K562 (cell line): ENCODE measurements around the gene GPR55. TPM values are rescaled to one million over a fixed set of nuclear protein-coding genes. Genes with fewer than 3 reads are reported as not detected.
"Not testable (repeated sequence)": the region's sequence is repeated elsewhere in the genome, so short reads cannot be mapped to it uniquely, and the experiment has no call there.

Source experiments
- ATAC-seq: fragments of 200-7000 bp; cut with Tn5 transposase; 3 replicates; pipeline ENCODE4 v1.9.1; 2020; ENCODE audit warnings: moderate library complexity
- BruUV-seq: library from RNA; stranded (reverse); fragments of 400-500 nt; replicated peaks from 2 replicates; lab custom pipeline; 2021; lab: Mats Ljungman, UMichigan
- CTCF ChIA-PET: fragments of 300-600 bp; formaldehyde crosslinking; extraction: SDS; loops from one replicate; lab custom pipeline; 2021; ENCODE audit warnings: low intra/inter-chr PET ratio; lab: Yijun Ruan, JAX
- POLR2A ChIA-PET: fragments of 300-600, 350-650 bp; sonication (Branson Sonifier 250); formaldehyde crosslinking; extraction: SDS; loops from one replicate; lab custom pipeline; 2021; ENCODE audit warnings: antibody characterized with exemption, inconsistent platforms; lab: Yijun Ruan, JAX
- DNase-seq, 4 experiments: peaks; one replicate each; pipeline versions ENCODE4 v3.0.0 to v3.0.0-alpha.2; 2011 to 2018; ENCODE audit warnings: low spot score in 3 of 4, mixed read lengths in 3 of 4; ENCODE audit errors: extremely low read depth in 1 of 4
- FAIRE-seq: peaks from 2 replicates; lab custom pipeline; 2011; peaks lifted over from hg19 to GRCh38; lab: Jason Lieb, UNC
- H2AFZ ChIP-seq: 2 replicates; pipeline ENCODE4 v1.6.0; 2011; ENCODE audit warnings: low read depth, low read length, control low read depth, inconsistent platforms
- H3K27ac ChIP-seq: fragments of 200-600 bp; 3 replicates; pipeline ENCODE4 v1.8.0; 2011; ENCODE audit warnings: low read depth, mild to moderate bottlenecking, control low read depth, inconsistent platforms, low read length, moderate library complexity, mixed read lengths; ENCODE audit errors: extremely low read depth
- H3K27me3 ChIP-seq, 2 experiments: fragments of 300-600 bp in 1 of 2; 2 replicates in 1 of 2; 3 replicates in 1 of 2; pipeline versions ENCODE4 v1.6.0 to v1.8.0; 2011; ENCODE audit warnings: inconsistent platforms in 2 of 2, low read length in 2 of 2, mild to moderate bottlenecking in 1 of 2, mixed read lengths in 1 of 2, moderate library complexity in 1 of 2; ENCODE audit not compliant: control insufficient read depth in 2 of 2, insufficient read depth in 2 of 2
- H3K36me3 ChIP-seq: fragments of 300-600 bp; 3 replicates; pipeline ENCODE4 v1.8.0; 2011; ENCODE audit warnings: mild to moderate bottlenecking, low read length, inconsistent platforms; ENCODE audit not compliant: control insufficient read depth, insufficient read depth
- H3K4me1 ChIP-seq, 2 experiments: fragments of 200-600 bp in 1 of 2; replicated peaks in 1 of 2; 2 replicates in 1 of 2; 3 replicates in 1 of 2; pipeline versions ENCODE4 v1.5.1 to v1.8.0; 2011; ENCODE audit warnings: inconsistent platforms in 2 of 2, low read length in 2 of 2, mild to moderate bottlenecking in 1 of 2, mixed read lengths in 1 of 2, moderate library complexity in 1 of 2; ENCODE audit not compliant: control insufficient read depth in 2 of 2, insufficient read depth in 2 of 2
- H3K4me2 ChIP-seq: 2 replicates; pipeline ENCODE4 v1.6.1; 2011; ENCODE audit warnings: low read length, control low read depth, inconsistent platforms, mixed read lengths; ENCODE audit not compliant: insufficient read depth
- H3K4me3 ChIP-seq: fragments of 200-600 bp; sonication (generic), shearing (Covaris generic); 2 replicates; pipeline ENCODE4 v1.5.1; 2016; ENCODE audit warnings: control low read depth, inconsistent platforms
- H3K79me2 ChIP-seq: fragments of 200-600 bp; 3 replicates; pipeline ENCODE4 v1.8.0; 2011; ENCODE audit warnings: low read length, inconsistent platforms; ENCODE audit not compliant: control insufficient read depth, insufficient read depth
- H3K9ac ChIP-seq, 2 experiments: 2 replicates each; pipeline versions ENCODE4 v1.6.0 to v1.6.1; 2011; ENCODE audit warnings: low read depth in 2 of 2, low read length in 2 of 2, control low read depth in 1 of 2, inconsistent platforms in 1 of 2, mild to moderate bottlenecking in 1 of 2, mixed read lengths in 1 of 2; ENCODE audit not compliant: insufficient read depth in 1 of 2
- H3K9me1 ChIP-seq: one replicate; pipeline ENCODE4 v1.6.0; 2011; ENCODE audit warnings: inconsistent platforms, mild to moderate bottlenecking, low read length, moderate library complexity; ENCODE audit not compliant: control insufficient read depth, insufficient read depth
- H3K9me3 ChIP-seq: replicated peaks from 2 replicates; pipeline ENCODE4 v1.5.1; 2011; ENCODE audit warnings: low read depth, low read length, inconsistent platforms; ENCODE audit not compliant: control insufficient read depth, insufficient read depth
- H4K20me1 ChIP-seq: replicated peaks from 2 replicates; pipeline ENCODE4 v1.6.1; 2011; ENCODE audit warnings: low read length, inconsistent platforms, mixed read lengths; ENCODE audit not compliant: control insufficient read depth, insufficient read depth
- HMGN3 ChIP-seq: IDR thresholded peaks from 2 replicates; pipeline ENCODE4 v1.6.1; 2011; ENCODE audit warnings: borderline replicate concordance, low read depth, mild to moderate bottlenecking, mixed read lengths, low read length; ENCODE audit not compliant: insufficient read length; ENCODE audit errors: extremely low read depth
- whole genome bisulfite sequencing: fragments of 100-300 bp; shearing (Covaris generic); methylation state at CpG from one replicate; pipeline ENCODE4 v1.1.6; 2016; ENCODE audit warnings: low coverage, mixed read lengths; ENCODE audit not compliant: insufficient coverage; ENCODE audit errors: missing lambda C conversion rate; 5-methylcytosine and 5-hydroxymethylcytosine counted together
- in situ Hi-C: fragments of 300-500 bp; cut with MboI; formaldehyde crosslinking; loops from 4 replicates; pipeline ENCODE4 v1.15.0; 2018; ENCODE audit warnings: inconsistent platforms, mixed read lengths
- intact Hi-C: fragments of 100-400 bp; cut with micrococcal nuclease; formaldehyde crosslinking; loops from 2 replicates; pipeline ENCODE4 v1.14.2; 2022
- polyA plus RNA-seq, 8 experiments: library from polyadenylated mRNA; depleted of rRNA in 4 of 8; stranded (reverse) in 5 of 8; unstranded in 3 of 8; fragments of >200 nt; fragmentation: Nextera tagmentation in 2 of 8; fragmentation: Illumina TruSeq in 1 of 8; extraction: Ambion mirVana in 2 of 8; extraction: Trizol in 1 of 8; gene quantifications; 2 replicates each; pipeline versions ENCODE4 v1.2.1 to v1.2.3, GENCODE V29; 2011 to 2014; ENCODE audit warnings: inconsistent platforms in 1 of 8, missing spikeins in 1 of 8
- total RNA-seq, 7 experiments: library from RNA; depleted of rRNA in 6 of 7; stranded (reverse); fragments of >200 nt in 6 of 7; fragmentation: Illumina TruSeq in 2 of 7; extraction: Trizol in 2 of 7; gene quantifications; 2 replicates each; pipeline versions ENCODE4 v1.2.1 to v1.2.3, GENCODE V29; 2011 to 2021; ENCODE audit warnings: low replicate concordance in 1 of 7
- TF ChIP-seq, protein P1 (sequence below): fragments of 450-650 bp; IDR thresholded peaks from 2 replicates; pipeline ENCODE4 v1.6.1; 2016; ENCODE audit warnings: low read depth

The GPR55 gene
- total and polyA plus RNA-seq, 9 of the 15 experiments (the other 6 are each of a cell fraction or from before 2014, with no cell fraction given), result 0.11 to 0.49 (median 0.27) TPM

DNA sequence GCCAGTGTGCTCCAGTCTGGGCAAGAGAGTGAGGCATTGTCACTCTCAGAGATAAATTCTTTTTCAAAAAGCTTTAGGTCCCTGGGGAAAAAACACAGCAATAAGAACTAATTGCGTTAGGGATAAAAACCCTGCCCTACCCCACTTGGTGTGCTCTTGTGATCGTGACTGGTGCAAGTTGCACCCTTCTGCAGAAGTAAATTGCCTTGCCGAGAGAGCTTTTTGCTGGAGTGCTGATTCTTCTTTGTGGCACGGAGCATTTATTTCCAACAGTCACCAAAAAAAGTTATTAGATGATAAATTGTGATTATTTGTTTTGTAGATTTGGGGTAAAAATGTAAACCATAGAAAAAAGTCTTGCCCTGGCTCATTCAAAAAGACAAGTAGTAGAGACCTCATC is 12.3 kb upstream of the GPR55 start (continued):
- TF ChIP-seq, protein P1, sequence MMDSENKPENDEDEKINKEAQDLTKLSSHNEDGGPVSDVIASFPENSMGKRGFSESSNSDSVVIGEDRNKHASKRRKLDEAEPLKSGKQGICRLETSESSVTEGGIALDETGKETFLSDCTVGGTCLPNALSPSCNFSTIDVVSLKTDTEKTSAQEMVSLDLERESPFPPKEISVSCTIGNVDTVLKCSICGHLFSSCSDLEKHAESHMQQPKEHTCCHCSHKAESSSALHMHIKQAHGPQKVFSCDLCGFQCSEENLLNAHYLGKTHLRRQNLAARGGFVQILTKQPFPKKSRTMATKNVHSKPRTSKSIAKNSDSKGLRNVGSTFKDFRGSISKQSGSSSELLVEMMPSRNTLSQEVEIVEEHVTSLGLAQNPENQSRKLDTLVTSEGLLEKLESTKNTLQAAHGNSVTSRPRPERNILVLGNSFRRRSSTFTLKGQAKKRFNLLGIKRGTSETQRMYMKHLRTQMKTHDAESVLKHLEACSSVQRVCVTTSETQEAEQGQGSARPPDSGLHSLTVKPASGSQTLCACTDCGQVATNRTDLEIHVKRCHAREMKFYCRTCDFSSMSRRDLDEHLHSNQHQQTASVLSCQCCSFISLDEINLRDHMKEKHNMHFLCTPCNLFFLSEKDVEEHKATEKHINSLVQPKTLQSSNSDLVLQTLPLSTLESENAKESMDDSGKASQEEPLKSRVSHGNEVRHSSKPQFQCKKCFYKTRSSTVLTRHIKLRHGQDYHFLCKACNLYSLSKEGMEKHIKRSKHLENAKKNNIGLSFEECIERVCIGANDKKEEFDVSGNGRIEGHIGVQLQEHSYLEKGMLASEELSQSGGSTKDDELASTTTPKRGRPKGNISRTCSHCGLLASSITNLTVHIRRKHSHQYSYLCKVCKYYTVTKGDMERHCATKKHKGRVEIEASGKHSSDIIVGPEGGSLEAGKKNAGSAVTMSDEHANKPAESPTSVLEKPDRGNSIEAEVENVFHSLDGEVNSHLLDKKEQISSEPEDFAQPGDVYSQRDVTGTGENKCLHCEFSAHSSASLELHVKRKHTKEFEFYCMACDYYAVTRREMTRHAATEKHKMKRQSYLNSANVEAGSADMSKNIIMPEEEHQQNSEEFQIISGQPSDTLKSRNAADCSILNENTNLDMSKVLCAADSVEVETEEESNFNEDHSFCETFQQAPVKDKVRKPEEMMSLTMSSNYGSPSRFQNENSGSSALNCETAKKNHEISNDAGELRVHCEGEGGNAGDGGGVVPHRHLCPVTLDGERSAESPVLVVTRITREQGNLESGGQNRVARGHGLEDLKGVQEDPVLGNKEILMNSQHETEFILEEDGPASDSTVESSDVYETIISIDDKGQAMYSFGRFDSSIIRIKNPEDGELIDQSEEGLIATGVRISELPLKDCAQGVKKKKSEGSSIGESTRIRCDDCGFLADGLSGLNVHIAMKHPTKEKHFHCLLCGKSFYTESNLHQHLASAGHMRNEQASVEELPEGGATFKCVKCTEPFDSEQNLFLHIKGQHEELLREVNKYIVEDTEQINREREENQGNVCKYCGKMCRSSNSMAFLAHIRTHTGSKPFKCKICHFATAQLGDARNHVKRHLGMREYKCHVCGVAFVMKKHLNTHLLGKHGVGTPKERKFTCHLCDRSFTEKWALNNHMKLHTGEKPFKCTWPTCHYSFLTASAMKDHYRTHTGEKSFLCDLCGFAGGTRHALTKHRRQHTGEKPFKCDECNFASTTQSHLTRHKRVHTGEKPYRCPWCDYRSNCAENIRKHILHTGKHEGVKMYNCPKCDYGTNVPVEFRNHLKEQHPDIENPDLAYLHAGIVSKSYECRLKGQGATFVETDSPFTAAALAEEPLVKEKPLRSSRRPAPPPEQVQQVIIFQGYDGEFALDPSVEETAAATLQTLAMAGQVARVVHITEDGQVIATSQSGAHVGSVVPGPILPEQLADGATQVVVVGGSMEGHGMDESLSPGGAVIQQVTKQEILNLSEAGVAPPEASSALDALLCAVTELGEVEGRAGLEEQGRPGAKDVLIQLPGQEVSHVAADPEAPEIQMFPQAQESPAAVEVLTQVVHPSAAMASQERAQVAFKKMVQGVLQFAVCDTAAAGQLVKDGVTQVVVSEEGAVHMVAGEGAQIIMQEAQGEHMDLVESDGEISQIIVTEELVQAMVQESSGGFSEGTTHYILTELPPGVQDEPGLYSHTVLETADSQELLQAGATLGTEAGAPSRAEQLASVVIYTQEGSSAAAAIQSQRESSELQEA, result no peak
- no peak for TF ChIP-seq HMGN3

DNA sequence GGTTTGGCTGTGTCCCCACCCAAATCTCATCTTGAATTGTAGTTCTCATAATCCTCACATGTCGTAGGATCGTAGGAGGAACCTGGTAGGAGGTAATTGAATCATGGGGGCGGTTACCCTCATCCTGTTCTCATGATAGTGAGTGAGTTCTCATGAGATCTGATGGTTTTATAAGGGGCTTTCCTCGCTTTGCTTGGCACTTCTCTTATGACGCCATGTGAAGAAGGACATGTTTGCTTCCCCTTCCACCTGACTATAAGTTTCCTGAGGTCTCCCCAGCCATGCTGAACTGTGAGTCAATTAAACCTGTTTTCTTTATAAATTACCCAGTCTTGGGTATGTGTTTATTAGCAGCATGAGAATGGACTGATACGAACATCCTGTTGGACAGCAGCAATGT is 11.2 kb upstream of the GPR55 start:
- POLR2A ChIA-PET, H3K9me1 ChIP-seq, FAIRE-seq, CTCF ChIA-PET, H3K36me3 ChIP-seq, H3K4me1 ChIP-seq, intact Hi-C loops, H3K4me2 ChIP-seq, H3K27ac ChIP-seq, H3K4me3 ChIP-seq, H4K20me1 ChIP-seq, H3K79me2 ChIP-seq, in situ Hi-C loops, H2AFZ ChIP-seq, ATAC-seq, H3K9ac ChIP-seq, BruUV-seq, DNase-seq, H3K9me3 ChIP-seq: not testable (repeated sequence)
- H3K27me3 ChIP-seq, result peaks cover 6 to 52% of the 10 kb centered on the region in 2 experiments; a peak in 3 of 5 replicates
- 2% methylated on average over 6 of the region's 6 CpGs for WGBS
